ENCODE measurements around the gene FKBP1A. TPM values are rescaled to one million over a fixed set of nuclear protein-coding genes. Genes with fewer than 3 reads are reported as not detected.

FKBP1A gene
- polyA plus RNA-seq, 1 of the 3 experiments (the other 2 are of a cell fraction), result 362 TPM

- Histone ChIP-seq H3K9me2 (no peaks in the 10 kb centered on the region), H4K20me1 (ENCODE audit: insufficient read depth) (no peaks in the 10 kb centered on the region), H3K4me2 (no peak overlapping the region), H3K27ac (ENCODE audit: low read depth in 2 of 2, low read length in 1 of 2) (no peak overlapping the region; a peak in 1 of 4 replicates), H3K4me3 (ENCODE audit: low read depth in 2 of 2, low read length in 1 of 2) (no peak overlapping the region), H3K79me2 (ENCODE audit: insufficient read depth) (peaks cover 12% of the 10 kb centered on the region; the same call in 1 of the 2 replicates), H3K9me3 (no peaks in the 10 kb centered on the region), H3K4me1 (ENCODE audit: control insufficient read depth in 1 of 2, insufficient read depth in 2 of 2, low read depth in 1 of 2, low read length in 1 of 2) (no peaks in the 10 kb centered on the region; a peak in 2 of 4 replicates), H2AFZ (ENCODE audit: low read depth) (no peak overlapping the region), H3K36me3 (replicated peaks in 1 of 2; ENCODE audit: control insufficient read depth in 1 of 2, insufficient read depth in 2 of 2, low read length in 1 of 2) (peaks cover 33 to 40% of the 10 kb centered on the region in 2 experiments), H3K27me3 (ENCODE audit: insufficient read depth) (no peaks in the 10 kb centered on the region), H3F3A (replicated peaks; ENCODE audit: insufficient read depth) (peaks cover 5% of the 10 kb centered on the region), H3K9ac (no peak overlapping the region)
- DNase-seq, result no peak
- WGBS (ENCODE audit: low lambda C conversion rate), result 100% methylated on average over 1 of the region's 2 CpGs
- CTCF ChIA-PET, result interaction anchor here (0.6 to 2.6 kb wide), 3 partner anchors 18 to 90 kb away, joined by 3 to 13 read pairs (median 4); no protein-coding TSS in a partner anchor
- POLR2A ChIA-PET, result no interaction called here
- TF ChIP-seq CTCF (IDR thresholded peaks at IDR 0.05) (no peak), RXRA (IDR thresholded peaks at IDR 0.05; ENCODE audit: borderline replicate concordance, low read depth) (no peak), ZBTB33 (IDR thresholded peaks at IDR 0.05; ENCODE audit: borderline replicate concordance, low read depth) (no peak), MXI1 (IDR thresholded peaks at IDR 0.05; ENCODE audit: low read depth, low read length) (no peak), REST (IDR thresholded peaks at IDR 0.05; ENCODE audit: low read depth, low read length) (no peak), EZH2phosphoT487 (IDR thresholded peaks at IDR 0.05; ENCODE audit: borderline replicate concordance, low read depth) (no peak), GABPA (IDR thresholded peaks at IDR 0.05; ENCODE audit: low read depth) (no peak), FOXM1 (IDR thresholded peaks at IDR 0.05; ENCODE audit: low read depth) (no peak), NFIC (IDR thresholded peaks at IDR 0.05; ENCODE audit: borderline replicate concordance) (no peak), ELF1 (IDR thresholded peaks at IDR 0.05) (no peak), FOSL2 (IDR thresholded peaks at IDR 0.05; ENCODE audit: borderline replicate concordance, low read depth) (no peak)
Measured at GRCh38 chr20:1362484-1362883, 30.4 kb downstream of the FKBP1A start.

All from SK-N-SH (cell line).